GM18907 (cell line): ENCODE results near the gene DNM1.

Source experiments
- ATAC-seq: cut with Tn5 transposase; IDR thresholded peaks from one replicate; pipeline ENCODE4 v1.9.1; 2021; ENCODE audit warnings: mild to moderate bottlenecking, moderate library complexity; ENCODE audit not compliant: unreplicated experiment

DNM1 gene

DNA sequence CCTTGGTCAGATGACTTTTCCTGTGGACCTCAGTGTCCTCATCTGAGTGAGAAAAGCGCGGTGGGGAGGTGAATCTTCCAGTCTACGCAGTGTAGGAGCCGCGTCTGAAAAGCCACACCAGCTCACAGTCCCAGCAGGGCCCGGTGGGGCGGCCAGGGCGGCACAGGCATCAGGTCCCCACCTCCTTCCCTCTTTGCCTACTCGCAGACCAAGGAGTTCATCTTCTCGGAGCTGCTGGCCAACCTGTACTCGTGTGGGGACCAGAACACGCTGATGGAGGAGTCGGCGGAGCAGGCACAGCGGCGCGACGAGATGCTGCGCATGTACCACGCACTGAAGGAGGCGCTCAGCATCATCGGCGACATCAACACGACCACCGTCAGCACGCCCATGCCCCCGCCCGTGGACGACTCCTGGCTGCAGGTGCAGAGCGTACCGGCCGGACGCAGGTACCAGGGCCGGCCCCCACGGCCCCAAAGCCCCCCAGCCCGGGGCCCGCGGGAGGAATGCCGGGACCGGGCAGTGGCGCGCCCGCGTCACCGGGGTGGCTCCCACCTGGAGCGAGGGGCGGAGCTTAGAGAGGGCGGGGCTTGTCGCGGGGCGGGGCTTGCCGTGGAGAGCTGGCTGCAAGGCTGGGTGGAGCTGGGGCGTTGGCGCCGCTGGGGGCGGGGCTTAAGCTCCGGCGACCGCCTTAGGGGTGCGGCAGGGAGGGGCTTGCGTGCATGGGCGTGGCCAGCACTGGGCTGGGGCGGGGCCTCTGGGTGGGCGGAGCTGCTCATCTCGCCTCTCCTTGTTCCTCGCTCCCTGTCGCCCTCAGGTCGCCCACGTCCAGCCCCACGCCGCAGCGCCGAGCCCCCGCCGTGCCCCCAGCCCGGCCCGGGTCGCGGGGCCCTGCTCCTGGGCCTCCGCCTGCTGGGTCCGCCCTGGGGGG is 47.0 kb downstream of the DNM1 start:
- peak; percentile 84 for ATAC-seq

DNA sequence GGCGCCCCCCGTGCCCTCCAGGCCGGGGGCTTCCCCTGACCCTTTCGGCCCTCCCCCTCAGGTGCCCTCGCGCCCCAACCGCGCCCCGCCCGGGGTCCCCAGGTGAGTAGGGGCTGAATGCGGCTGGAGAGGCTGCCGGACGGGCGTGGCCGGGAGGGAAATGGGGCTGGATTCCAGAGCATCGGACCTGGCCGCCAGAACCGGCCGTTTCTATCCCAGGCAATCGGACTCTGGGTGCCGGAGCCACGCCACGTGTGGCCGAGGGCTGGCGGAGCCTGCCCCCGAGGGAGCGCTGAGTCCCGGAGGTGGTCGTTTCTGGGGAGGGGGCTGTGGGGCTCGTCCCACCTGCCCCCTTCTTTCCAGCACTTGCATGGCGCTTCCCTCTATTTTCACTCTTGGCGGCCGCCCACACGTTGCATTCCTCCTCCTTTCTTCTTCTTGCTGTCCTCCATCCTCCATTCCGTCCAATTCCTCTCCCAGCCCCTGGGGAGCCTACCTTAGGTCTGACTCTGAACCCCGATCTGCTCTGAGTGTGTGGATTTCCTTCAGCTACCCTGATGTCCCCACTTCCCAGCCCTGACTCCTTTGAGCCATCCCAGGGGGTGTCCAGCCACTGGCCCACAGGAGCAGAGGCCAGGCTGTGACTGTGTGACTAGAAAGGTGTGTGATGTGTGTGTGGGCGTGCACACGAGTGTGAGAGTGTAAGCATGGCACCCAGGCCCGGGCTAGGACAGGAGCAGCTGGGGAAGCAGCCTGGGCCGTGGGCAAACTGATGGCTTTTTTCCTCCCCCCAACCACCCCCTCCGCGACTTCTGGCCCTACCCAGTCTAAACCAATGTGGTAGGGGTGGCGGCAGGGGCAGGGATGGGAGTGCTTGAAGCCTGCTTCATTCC is 47.9 kb downstream of the DNM1 start:
- ATAC-seq: peak; percentile 30

DNA sequence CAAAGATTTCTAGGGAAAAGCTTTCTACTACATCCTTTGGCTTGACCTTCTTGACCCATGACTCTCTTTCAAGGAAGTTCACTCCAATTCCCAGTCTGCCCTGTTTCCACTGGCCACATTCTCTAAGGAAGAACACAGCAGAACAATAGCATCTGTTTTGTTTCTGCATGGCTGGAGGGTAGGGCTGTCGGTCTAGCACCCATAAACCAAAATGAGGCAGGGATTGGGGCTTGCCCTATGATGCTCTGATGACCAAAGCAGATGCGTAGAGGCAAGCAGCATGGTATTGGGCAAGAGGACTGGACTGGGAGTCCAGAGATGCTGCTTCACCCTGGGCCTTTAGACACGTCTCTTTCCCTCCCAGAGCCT is 48.5 kb downstream of the DNM1 start:
- no peak for ATAC-seq

GRCh38 chr9:128252317-128253139 is 49.3 kb downstream of the DNM1 start:
- ATAC-seq: no peak

DNA sequence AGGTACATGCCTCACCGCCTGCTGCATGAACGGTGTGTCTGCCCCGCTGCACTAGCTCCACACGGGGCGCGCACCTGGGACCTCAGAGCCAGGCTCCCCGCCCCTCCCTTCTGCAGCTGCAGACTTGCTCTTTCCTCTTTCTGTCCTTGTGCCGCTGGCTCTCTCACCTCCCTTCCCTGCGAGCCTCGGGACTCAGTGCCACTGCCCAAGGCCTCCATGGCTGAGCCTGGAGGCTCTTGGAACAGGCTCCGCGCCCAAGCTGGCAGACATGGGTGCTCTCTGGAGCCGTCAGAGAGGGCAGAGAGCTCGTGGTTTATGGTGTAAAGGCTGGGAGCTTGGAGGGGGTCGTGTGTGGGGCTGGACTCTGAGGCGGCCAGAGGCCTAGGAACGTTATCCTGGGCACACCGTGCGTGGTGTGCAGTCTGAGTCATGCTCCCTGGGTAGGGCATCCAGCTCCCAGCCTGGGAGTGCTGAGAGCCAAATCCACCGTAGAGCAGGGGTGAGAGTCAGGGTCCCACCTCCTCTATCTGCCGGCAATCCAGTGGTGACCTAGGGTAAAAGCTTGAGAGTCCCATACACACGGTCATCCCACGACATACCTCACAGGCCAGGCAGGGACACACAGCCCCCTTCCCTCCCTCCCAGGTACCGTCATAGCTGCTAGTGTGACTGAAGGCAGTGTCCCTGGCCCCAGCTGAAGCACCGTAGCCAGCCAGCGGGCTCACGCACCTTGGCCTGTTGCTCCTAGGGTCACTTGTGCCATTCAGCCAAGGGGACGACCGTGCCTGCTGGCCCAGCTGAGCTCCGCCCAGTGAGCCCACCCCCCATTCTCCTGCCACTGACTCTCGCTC is 50.2 kb downstream of the DNM1 start:
- no peak for ATAC-seq

DNA sequence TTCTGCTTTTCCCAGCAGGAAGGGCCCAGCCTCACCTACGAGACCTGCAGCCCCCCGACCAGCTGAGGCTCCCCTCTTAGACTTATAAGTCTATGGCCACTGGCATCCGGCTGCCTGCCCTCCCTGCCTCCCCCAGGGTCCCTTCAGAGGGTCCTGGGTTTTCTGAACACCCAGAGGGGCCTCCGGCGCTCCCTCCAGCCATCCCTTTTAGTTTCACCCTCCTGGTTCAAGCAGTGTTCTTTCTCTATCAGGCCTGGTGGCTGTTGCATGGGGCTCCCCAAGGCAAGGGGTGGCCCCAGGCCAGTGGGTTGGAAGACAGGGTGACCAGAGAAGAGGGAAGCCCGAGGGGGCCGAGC is 50.8 kb downstream of the DNM1 start:
- ATAC-seq: no peak

DNA sequence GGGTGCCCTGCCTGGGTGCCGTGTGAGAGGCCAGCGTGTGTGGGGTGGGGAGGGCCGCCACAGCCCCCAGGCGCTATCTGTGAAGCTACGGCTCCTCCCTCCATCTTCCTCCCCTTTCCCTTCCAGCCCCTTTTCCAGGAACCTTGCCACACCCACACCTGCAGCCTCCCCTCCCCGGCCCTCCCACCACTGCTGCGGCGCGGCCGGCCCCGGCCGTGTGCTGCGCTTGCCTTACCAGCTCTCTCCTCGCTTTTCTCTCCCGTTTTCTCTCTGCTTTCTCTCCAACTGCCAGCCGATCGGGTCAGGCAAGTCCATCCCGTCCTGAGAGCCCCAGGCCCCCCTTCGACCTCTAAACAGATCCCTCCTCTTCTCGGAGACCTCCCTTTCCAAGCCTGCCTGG is 51.2 kb downstream of the DNM1 start:
- ATAC-seq: no peak

- no peak for ATAC-seq
Observed at GRCh38 chr9:128254855-128255759, 51.9 kb downstream of the DNM1 start.

DNA sequence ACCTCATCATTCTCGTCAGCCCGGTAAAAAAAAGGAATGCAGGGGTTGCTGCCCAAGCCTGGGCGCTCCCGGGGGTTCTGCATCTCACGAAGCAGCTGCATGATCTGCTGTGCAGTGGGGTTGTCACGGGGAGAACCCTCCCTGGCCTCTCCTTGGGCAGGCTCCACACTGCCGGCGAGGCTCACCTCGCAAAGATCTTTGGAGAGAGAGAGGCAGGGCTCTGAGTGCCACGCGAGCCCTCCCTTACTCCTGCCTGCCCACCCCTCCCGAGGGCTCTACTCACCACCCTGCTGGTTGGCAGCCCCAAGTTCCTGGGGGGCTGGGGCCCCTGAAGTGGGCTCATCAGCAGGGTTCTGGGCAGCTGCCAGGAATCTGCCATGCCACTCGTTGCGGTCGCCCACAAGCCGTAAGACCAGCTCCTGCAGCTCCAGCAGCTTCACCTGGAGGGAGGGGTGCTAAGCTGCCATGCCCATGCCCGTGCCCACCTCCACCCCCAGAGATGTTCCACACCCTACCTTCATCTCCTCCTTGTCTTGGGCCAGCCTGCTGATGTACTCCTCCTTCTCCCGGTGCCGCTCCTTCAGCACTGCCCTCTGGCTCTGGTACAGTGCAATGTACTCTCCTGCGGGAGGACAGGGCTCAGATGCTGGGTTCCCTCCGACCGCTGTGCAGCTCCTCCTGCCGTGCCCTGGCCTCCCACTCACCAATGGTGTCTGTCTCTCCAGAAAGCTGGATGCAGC is 54.1 kb downstream of the DNM1 start:
- no peak for ATAC-seq

DNA sequence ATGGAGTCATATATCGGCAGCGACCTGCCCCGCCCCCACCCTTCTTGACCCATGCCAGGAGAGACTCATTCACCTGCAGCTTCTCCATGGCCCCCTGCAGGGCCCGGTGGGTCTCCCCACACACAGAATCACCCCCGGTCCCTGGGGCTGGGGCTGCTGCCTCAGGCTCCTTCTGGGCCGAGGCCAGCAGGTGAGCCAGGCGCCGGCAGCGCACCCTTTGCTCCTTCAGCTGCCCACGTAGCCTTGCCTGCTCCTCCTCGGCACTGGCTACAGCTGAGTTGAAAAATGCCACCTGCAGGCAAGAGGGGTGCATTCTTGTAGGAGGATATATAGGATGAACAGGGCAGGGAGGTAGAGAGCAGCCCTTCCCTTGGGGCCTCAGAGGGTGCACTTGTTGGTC is 54.7 kb downstream of the DNM1 start:
- no peak for ATAC-seq

- no peak for ATAC-seq
Observed at GRCh38 chr9:128258326-128258725, 55.1 kb downstream of the DNM1 start.

DNA sequence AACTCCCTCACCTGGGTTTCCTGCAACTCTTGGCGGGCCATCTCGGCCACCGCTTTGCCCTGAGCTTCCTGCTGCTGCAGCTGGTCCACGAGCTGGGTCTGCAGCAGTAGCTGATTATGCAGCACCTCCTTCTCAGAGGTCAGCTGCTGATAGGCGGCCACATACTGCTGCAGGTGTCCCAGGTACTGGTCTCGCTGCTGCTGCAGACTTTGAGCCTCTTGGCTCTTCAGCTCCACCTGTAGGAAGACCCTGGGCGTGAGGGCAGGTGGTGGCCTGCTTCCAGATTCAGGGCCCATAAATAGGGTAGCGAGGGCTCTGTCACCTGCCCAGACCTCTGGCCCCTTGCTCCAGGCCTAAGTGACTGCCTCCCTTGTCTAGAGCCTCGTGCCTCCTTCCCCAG is 56.0 kb downstream of the DNM1 start:
- ATAC-seq: no peak

DNA sequence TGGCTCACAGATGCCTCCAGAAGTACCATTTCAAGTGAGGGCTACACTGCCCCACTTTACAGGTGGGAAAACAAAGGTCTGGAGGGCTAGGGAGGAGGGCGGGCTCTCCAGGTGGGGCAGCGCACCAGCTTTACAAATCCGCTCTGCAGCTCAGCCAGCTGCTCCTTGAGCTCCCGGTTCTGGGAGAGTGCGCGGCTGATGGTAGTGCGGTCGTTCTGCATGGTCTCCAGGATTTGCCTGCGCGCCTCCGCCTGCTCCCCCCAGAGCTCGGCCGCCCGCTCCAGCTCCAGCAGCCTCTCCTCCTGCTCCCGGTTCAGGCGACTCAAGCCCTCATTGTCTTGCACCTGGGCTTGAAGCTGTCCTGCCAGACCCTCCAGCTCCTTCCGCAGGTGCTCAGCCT is 57.2 kb downstream of the DNM1 start:
- ATAC-seq: no peak

DNA sequence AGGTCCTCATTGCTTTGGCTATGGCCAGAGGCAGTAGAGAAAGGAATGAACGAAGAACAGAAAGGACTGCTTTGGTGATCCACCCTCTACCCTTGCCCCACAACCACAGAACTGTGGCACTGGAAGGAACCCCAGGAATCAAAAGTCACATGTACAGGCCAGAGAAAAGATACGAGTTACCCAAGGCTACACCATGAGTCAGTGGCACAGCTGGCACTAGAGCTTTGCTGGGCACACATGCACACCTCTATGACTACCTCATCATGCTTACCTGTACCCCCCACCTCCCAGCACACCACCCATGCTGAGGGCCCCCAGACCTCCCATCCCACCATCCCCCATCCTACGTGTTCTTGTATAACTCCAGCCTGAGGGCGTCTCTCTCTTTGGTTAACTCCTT is 59.5 kb downstream of the DNM1 start:
- no peak for ATAC-seq

DNA sequence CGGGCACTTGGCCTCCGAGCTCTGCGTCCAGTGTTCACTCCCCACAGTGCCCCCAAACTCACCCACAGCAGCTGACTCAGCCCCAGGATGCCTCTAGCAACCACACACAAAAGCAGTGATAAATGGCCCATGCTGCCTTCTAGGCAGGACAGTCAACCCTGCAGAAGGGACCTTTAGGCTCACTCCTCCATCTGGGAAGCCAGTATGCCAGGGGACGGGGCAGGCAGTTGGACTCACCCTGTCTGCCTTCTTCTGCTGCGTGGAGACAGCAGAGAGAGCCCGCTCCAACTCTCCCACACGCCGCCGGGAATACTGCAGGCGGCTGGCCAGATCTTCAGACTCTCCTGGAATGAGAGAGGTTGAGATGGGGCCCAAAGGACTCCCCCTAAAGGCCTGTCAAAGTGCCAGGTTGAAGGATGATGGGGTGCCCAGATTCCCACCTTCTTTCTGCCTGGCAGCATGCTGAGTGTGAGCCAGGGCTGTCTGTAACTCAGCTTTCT is 62.2 kb downstream of the DNM1 start:
- ATAC-seq: no peak

DNA sequence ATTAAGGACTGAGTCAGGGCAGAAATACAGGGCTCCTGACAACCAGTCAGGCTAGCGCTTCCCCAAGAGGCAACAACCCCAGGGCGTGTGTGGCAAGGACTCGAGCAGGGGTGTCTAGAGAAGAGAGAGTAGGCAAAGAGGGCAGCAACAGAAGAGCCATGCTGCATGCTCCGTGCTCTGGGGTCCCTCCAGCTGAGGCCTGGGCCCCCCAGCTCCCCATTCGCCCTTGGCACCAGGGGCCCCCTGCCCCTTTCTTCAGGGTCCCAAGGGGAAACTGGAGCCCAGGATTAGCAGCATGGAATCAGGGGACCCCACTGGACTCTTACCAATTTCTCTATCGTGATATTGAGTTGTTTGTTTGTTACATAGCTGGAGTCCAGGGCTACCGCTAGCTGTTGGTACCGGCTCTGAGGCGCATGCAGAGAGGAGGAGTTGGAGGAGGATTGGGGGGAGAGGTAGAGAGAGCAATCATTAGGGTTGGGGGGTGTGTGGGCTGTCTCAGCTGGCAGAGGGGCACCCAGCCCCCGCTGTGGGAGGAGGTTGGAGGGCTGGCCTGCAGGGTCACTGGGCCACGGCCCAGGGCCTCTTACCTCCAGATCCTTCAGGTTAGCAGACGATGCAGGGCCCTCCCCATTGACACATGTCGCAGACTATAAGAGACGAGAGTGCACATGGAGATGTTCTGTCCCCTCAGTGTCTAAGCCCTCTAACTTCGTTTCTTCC is 63.9 kb downstream of the DNM1 start:
- no peak for ATAC-seq

DNA sequence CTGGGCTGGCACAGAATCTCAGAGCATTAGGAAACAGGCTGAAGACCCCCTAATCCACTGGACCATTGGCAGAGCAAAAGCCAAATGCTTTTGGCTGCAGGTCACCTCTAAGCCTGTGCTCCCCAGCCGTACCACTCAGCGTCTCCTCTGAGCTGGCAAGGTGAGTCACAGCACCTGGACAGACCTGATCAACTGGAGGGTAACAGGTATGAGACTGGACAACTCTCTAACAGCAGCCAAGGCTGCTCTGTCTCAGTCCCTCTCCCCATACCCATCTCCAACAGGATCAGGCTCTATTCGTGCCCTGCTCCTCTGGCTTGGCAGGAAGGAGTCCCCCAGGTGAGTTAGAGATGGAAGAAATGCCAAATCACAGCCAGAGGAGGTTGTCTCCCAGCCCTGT is 67.9 kb downstream of the DNM1 start:
- no peak for ATAC-seq

- no peak for ATAC-seq
Observed at GRCh38 chr9:128271512-128271911, 68.3 kb downstream of the DNM1 start.
